Measurements from ENCODE around the gene TSSK6. TPM values are rescaled to one million over a fixed set of nuclear protein-coding genes. Genes with fewer than 3 reads are reported as not detected.

The TSSK6 gene
- total and polyA plus RNA-seq, 8 donors = 0.93 to 31.7 (median 2.0) TPM; not detected in 1

DNA sequence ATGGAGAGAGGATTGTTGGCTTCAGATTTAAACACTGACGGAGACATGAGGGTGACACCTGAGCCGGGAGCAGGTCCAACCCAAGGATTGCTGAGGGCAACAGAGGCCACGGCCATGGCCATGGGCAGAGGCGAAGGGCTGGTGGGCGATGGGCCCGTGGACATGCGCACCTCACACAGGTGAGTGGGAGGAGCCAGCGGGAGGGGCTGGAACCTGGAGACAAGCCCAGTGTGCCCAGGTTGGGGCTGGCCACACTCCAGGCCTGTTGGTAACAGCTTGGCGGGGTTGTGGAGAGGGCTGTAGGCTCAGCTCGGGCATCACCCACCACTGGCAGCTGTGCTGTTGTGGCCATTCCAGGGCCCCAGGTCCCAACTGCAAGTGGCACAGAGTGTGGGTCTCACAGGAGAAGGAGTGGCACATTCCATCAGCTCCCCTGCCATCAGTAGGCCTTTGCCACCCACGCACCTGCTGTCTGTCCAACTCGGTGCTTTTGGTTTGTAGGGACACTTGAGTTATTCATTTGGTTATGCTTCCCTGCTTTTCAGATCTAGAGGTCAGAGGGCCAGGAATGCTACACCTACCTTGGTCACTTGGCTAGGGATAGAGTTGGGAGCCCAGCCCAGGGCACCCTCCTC is 49.8 kb downstream of the TSSK6 start:
- H3K36me3 ChIP-seq = peaks cover 15 to 39% (median 36%) of the 10 kb centered on the region in 4 donors
- peak overlapping the region in 3 of 5 donors; percentile 79 to 90 (median 82) for H3K27ac ChIP-seq
- peaks cover 44 to 54% (median 50%) of the 10 kb centered on the region in 4 donors for H3K4me1 ChIP-seq
- H3K9me3 ChIP-seq = peaks cover 7 to 31% (median 18%) of the 10 kb centered on the region in 4 donors
- no peak overlapping the region for H3K4me3 ChIP-seq
- intact Hi-C loops (cut with DNase I; ENCODE audit: low total_unique reads) = no loop called here
- DNase-seq = no peak
- TF ChIP-seq, protein P1, sequence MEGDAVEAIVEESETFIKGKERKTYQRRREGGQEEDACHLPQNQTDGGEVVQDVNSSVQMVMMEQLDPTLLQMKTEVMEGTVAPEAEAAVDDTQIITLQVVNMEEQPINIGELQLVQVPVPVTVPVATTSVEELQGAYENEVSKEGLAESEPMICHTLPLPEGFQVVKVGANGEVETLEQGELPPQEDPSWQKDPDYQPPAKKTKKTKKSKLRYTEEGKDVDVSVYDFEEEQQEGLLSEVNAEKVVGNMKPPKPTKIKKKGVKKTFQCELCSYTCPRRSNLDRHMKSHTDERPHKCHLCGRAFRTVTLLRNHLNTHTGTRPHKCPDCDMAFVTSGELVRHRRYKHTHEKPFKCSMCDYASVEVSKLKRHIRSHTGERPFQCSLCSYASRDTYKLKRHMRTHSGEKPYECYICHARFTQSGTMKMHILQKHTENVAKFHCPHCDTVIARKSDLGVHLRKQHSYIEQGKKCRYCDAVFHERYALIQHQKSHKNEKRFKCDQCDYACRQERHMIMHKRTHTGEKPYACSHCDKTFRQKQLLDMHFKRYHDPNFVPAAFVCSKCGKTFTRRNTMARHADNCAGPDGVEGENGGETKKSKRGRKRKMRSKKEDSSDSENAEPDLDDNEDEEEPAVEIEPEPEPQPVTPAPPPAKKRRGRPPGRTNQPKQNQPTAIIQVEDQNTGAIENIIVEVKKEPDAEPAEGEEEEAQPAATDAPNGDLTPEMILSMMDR (IDR thresholded peaks at IDR 0.05) = no peak
- TF ChIP-seq EP300 (IDR thresholded peaks at IDR 0.05) = no peak
- TF ChIP-seq POLR2A (IDR thresholded peaks at IDR 0.05) = no peak
- no peaks in the 10 kb centered on the region for H3K27me3 ChIP-seq
- WGBS, 5 donors = 77 to 92% (median 90%) methylated on average over 8 to 12 of the region's 12 CpGs

DNA sequence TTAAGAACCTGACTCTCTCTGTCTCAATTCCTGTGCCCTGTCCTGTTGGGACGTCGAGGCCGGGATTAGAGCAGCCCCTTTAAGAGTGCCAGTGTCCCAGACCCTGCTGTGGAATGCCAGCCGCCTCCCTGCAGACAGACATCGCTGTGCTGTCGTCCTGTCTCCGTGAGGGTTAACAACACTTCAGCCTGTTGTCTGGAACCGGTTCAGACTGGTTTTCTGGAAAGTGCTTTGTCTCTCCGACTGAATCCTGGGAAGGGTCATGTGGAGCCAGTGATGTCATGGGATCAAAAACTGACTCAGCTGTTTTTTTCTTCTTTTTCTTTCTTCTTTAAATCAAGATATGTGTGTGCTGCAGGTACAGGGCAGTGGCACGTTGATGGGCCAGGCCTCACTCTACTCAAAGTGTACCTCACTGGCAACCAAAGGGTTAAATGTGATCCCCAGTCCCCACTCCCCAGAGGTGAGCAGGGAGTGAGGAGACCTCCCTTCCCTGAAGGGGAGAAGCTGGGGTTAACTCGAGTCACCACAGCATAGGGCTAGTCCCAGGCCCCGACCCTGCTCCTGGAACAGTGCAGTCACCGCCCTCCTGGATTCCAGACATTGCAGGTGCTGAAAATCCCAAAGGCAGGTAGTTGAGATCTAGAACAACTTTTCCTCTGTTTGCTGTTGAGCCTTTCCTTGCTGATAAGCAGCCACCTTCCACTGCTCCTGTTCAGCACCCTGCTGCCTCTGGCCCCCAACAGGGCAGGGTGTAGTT is 50.8 kb downstream of the TSSK6 start:
- no peak overlapping the region for H3K4me3 ChIP-seq

More for the DNA sequence above, 50.8 kb downstream of the TSSK6 start:
- Histone ChIP-seq H3K27me3 (no peaks in the 10 kb centered on the region), H3K4me1 (peaks cover 55 to 65% (median 61%) of the 10 kb centered on the region in 4 donors), H3K9me3 (peaks cover 7 to 30% (median 18%) of the 10 kb centered on the region in 4 donors), H3K27ac (peak overlapping the region; percentile 21 to 90 (median 79)), H3K36me3 (peaks cover 15 to 39% (median 36%) of the 10 kb centered on the region in 4 donors)
- WGBS, 5 donors = 30 to 40% (median 36%) methylated on average over 13 of the region's 13 CpGs
- TF ChIP-seq, protein P1 (IDR thresholded peaks at IDR 0.05) = no peak
- TF ChIP-seq EP300 (IDR thresholded peaks at IDR 0.05) = no peak
- TF ChIP-seq POLR2AphosphoS5 (IDR thresholded peaks at IDR 0.05) = no peak
- no peak for TF ChIP-seq POLR2A (IDR thresholded peaks at IDR 0.05)
- DNase-seq = peak; percentile 42 to 92
- intact Hi-C loops (cut with DNase I; ENCODE audit: low total_unique reads) = no loop called here

Other genes starting within 250 kb of the TSSK6 start
- gene TM6SF2, start 242.2 kb downstream of the TSSK6 start, total RNA-seq = 1 to 10 TPM in 1 of 5 donors, not detected in 4; 1.3 TPM
- gene TM6SF2, start 242.2 kb downstream of the TSSK6 start, polyA plus RNA-seq = under 1 TPM in 2 of 3 donors, not detected in 1; 0.23 to 0.44 TPM
- gene SUGP1, start 195.0 kb downstream of the TSSK6 start, total RNA-seq = 100 to 1,000 TPM in 1 of 5 donors, 10 to 100 TPM in 4; 13.0 to 129 (median 36.2) TPM
- 10 to 100 TPM; 35.8 to 43.2 (median 37.1) TPM for gene SUGP1, start 195.0 kb downstream of the TSSK6 start, polyA plus RNA-seq
- 100 to 1,000 TPM in 1 of 5 donors, 10 to 100 TPM in 4; 27.2 to 116 (median 49.2) TPM for gene MAU2, start 194.7 kb downstream of the TSSK6 start, total RNA-seq
- gene MAU2, start 194.7 kb downstream of the TSSK6 start, polyA plus RNA-seq = 10 to 100 TPM; 10.6 to 16.1 (median 11.3) TPM
- 100 to 1,000 TPM in 1 of 5 donors, 10 to 100 TPM in 3, 1 to 10 TPM in 1; 9.3 to 119 (median 27.2) TPM for gene GATAD2A, start 109.9 kb downstream of the TSSK6 start, total RNA-seq
- 10 to 100 TPM; 10.1 to 21.4 (median 17.9) TPM for gene GATAD2A, start 109.9 kb downstream of the TSSK6 start, polyA plus RNA-seq
- 100 to 1,000 TPM in 1 of 5 donors, 10 to 100 TPM in 4; 24.5 to 204 (median 71.4) TPM for gene NDUFA13, start 677 bp upstream of the TSSK6 start, total RNA-seq
- gene NDUFA13, start 677 bp upstream of the TSSK6 start, polyA plus RNA-seq = 100 to 1,000 TPM; 258 to 367 (median 300) TPM
- 100 to 1,000 TPM in 1 of 5 donors, 1 to 10 TPM in 1, under 1 TPM in 3; 0.43 to 117 (median 0.92) TPM for gene YJEFN3, start 13.4 kb upstream of the TSSK6 start, total RNA-seq
- gene YJEFN3, start 13.4 kb upstream of the TSSK6 start, polyA plus RNA-seq = 10 to 100 TPM in 1 of 3 donors, 1 to 10 TPM in 2; 4.9 to 14.5 (median 5.2) TPM
- gene CILP2, start 22.7 kb upstream of the TSSK6 start, total RNA-seq = 1 to 10 TPM in 1 of 5 donors, under 1 TPM in 2, not detected in 2; under 0.01 to 1.4 (median 0.73) TPM
- under 1 TPM in 1 of 3 donors, not detected in 2; 0.05 TPM for gene CILP2, start 22.7 kb upstream of the TSSK6 start, polyA plus RNA-seq
- gene PBX4, start 103.1 kb upstream of the TSSK6 start, total RNA-seq = 10 to 100 TPM in 2 of 5 donors, 1 to 10 TPM in 2, not detected in 1; 2.0 to 60.7 (median 17.5) TPM
- gene PBX4, start 103.1 kb upstream of the TSSK6 start, polyA plus RNA-seq = 1 to 10 TPM; 2.9 to 4.9 (median 2.9) TPM
- gene LPAR2, start 112.7 kb upstream of the TSSK6 start, total RNA-seq = 100 to 1,000 TPM in 1 of 5 donors, 10 to 100 TPM in 2, 1 to 10 TPM in 2; 4.1 to 156 (median 25.9) TPM
- 10 to 100 TPM; 14.4 to 23.0 (median 15.0) TPM for gene LPAR2, start 112.7 kb upstream of the TSSK6 start, polyA plus RNA-seq
- 10 to 100 TPM in 4 of 5 donors, 1 to 10 TPM in 1; 5.3 to 96.2 (median 35.0) TPM for gene GMIP, start 128.1 kb upstream of the TSSK6 start, total RNA-seq
- 10 to 100 TPM in 2 of 3 donors, 1 to 10 TPM in 1; 5.2 to 11.9 (median 10.3) TPM for gene GMIP, start 128.1 kb upstream of the TSSK6 start, polyA plus RNA-seq
- 100 to 1,000 TPM in 3 of 5 donors, 10 to 100 TPM in 2; 30.1 to 451 (median 204) TPM for gene ATP13A1, start 148.1 kb upstream of the TSSK6 start, total RNA-seq
- 10 to 100 TPM; 17.3 to 35.4 (median 25.1) TPM for gene ATP13A1, start 148.1 kb upstream of the TSSK6 start, polyA plus RNA-seq
- 1 to 10 TPM; 2.2 to 8.8 (median 3.0) TPM for gene ZNF101, start 153.3 kb upstream of the TSSK6 start, total RNA-seq
- 1 to 10 TPM; 5.5 to 9.1 (median 7.2) TPM for gene ZNF101, start 153.3 kb upstream of the TSSK6 start, polyA plus RNA-seq
- gene ZNF14, start 217.6 kb upstream of the TSSK6 start, total RNA-seq = 10 to 100 TPM in 1 of 5 donors, 1 to 10 TPM in 2, under 1 TPM in 2; 0.29 to 13.2 (median 7.0) TPM
- gene ZNF14, start 217.6 kb upstream of the TSSK6 start, polyA plus RNA-seq = 1 to 10 TPM; 3.1 to 5.0 (median 3.6) TPM